PFSK-1 (cell line): ENCODE results near the gene EVI5L.

Experiments used
- FOXP2 ChIP-seq: optimal IDR thresholded peaks from 2 replicates; pipeline ENCODE3; 2011; ENCODE audit warnings: borderline replicate concordance, control low read depth, inconsistent platforms; ENCODE audit not compliant: insufficient read depth; ENCODE audit errors: extremely low read length, extremely low read depth
- POLR2AphosphoS5 ChIP-seq: IDR thresholded peaks from 2 replicates; pipeline ENCODE4 v1.6.1; 2012; ENCODE audit warnings: low read depth, mild to moderate bottlenecking, control low read depth, low read length, moderate library complexity
- SIN3A ChIP-seq: IDR thresholded peaks from 2 replicates; pipeline ENCODE4 v1.6.1; 2012; ENCODE audit warnings: mild to moderate bottlenecking, low read length, moderate library complexity, borderline replicate concordance; ENCODE audit not compliant: insufficient read depth
- TAF1 ChIP-seq: IDR thresholded peaks from 2 replicates; pipeline ENCODE4 v1.6.1; 2012; ENCODE audit warnings: low read length, control low read depth, borderline replicate concordance; ENCODE audit not compliant: insufficient read depth
- TF ChIP-seq, protein P1 (sequence below), 2 experiments: IDR thresholded peaks; 2 replicates each; pipeline versions ENCODE4 v1.6.1 to v1.8.0; 2011 to 2012; ENCODE audit warnings: low read depth in 2 of 2, low read length in 2 of 2, control low read depth in 1 of 2, inconsistent platforms in 1 of 2, mild to moderate bottlenecking in 1 of 2, moderate library complexity in 1 of 2; ENCODE audit not compliant: insufficient read depth in 1 of 2

EVI5L gene

DNA sequence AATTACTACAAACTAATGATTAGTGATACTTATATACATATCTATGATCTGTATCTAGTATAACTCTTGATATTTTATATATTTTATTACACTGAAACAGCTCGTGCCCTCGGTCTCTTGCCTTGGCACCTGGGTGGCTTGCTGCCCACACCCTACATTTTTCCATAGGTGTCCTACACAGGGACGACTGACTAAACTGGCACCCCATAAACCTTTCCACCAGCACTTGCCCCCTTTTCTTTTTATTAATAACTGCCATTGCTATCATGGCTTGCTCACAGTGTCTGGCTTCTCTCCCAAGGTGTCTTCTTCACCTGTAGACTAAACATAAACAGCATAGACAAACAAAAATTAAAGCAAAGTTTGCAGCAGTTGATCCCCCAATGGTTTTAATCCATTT lies 36.5 kb upstream of the EVI5L start:
- TF ChIP-seq FOXP2 (no peak), POLR2AphosphoS5 (no peak), SIN3A (no peak), TAF1 (no peak)
- TF ChIP-seq, protein P1, sequence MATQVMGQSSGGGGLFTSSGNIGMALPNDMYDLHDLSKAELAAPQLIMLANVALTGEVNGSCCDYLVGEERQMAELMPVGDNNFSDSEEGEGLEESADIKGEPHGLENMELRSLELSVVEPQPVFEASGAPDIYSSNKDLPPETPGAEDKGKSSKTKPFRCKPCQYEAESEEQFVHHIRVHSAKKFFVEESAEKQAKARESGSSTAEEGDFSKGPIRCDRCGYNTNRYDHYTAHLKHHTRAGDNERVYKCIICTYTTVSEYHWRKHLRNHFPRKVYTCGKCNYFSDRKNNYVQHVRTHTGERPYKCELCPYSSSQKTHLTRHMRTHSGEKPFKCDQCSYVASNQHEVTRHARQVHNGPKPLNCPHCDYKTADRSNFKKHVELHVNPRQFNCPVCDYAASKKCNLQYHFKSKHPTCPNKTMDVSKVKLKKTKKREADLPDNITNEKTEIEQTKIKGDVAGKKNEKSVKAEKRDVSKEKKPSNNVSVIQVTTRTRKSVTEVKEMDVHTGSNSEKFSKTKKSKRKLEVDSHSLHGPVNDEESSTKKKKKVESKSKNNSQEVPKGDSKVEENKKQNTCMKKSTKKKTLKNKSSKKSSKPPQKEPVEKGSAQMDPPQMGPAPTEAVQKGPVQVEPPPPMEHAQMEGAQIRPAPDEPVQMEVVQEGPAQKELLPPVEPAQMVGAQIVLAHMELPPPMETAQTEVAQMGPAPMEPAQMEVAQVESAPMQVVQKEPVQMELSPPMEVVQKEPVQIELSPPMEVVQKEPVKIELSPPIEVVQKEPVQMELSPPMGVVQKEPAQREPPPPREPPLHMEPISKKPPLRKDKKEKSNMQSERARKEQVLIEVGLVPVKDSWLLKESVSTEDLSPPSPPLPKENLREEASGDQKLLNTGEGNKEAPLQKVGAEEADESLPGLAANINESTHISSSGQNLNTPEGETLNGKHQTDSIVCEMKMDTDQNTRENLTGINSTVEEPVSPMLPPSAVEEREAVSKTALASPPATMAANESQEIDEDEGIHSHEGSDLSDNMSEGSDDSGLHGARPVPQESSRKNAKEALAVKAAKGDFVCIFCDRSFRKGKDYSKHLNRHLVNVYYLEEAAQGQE (IDR thresholded peaks at IDR 0.05; ENCODE audit: insufficient read depth in 1 of 2, low read depth in 2 of 2, low read length in 2 of 2) = no peak

DNA sequence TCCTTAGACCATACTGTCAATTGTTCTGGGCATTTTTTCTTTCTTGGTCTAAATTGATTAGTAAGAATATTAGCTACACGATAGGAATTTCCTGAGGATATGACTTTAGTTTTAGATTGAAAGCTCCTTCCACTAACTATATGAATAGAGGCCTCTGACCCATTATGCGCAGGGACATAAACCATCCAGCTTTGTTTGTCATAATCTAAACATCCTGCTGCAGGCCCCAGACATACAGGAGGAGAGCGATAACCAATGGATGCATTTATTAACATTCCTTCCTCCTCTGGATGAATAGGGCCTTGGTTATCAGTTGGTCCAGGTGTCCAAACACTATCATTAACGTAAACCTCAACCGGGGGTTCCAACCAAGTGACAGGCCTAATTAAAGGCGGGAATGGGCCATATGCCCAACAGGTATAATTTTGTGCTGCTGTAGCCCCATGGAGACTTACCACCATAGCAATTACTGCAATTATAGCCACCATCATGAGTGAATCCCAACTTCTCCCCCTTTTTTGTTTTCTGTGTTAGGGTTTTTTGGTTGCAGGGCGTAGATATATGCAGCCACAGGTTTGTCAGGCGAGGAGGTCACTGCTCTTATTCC lies 34.4 kb upstream of the EVI5L start:
- TF ChIP-seq FOXP2 = no peak
- TF ChIP-seq POLR2AphosphoS5 = no peak
- TF ChIP-seq SIN3A = no peak
- TF ChIP-seq, protein P1 (IDR thresholded peaks at IDR 0.05; ENCODE audit: insufficient read depth in 1 of 2, low read depth in 2 of 2, low read length in 2 of 2) = no peak
- no peak for TF ChIP-seq TAF1

DNA sequence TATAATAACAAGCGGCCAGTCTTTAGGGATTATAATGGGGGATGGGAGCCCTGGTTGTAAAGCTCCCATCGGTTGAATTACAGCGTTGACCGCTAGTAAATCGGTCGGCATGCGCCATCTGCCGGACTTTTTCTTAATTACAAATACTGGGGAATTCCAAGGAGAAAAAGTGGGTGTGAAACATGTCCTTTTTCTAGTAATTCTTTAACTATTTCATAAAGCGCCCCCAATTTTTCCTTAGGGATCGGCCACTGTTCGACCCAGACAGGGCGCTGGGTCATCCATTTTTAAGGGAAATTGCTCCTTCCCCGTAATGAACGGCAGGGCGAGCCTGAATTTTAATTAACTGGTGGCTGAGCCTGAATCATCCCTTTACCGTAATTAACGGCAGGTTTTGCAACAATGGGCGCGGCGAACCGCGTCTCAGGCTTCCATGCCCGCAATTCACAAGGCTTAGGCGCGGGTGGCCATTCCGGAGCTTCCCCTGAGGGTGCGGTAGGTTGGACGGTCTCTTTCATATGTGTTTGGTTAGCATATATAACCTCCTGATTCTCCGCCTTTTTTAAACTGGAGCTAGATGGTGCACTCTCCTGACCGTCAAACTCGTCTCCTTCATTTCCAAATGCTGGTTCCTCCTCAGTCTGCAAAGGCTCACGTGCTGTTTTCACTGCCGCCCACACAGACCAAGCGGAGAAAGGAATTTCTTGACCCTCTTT lies 30.2 kb upstream of the EVI5L start:
- TF ChIP-seq FOXP2 (no peak), TAF1 (no peak), SIN3A (0 out of 2 replicates have a peak, but pooled peaks have one; percentile 14)

DNA sequence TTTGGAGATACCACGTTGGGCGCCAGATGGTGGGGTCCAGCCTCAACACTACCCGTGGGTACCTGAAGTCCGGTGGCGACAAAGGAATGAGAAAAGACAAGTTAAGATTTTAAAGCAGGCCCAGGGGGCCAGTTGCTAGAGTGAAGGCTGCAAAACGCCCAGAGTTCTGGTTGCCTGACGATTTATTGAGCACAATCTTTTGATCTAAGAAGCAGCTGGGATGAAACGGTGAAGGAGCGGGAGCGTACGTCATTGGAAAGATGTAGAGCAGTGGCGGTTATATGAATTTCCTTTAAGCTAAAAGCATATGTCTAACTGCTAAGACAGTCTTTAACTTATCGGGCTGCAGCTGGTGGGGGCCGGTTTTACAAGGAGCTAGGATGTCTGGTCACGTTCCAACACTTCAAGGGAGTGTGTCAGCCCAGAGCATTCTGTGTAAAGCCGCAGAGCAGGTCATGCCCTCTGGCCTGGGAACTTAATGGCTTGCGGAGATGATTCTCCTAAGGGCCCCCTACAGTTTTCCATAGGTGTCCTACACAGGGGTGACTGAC lies 28.9 kb upstream of the EVI5L start:
- TF ChIP-seq TAF1 = no peak
- TF ChIP-seq FOXP2 = no peak
- TF ChIP-seq POLR2AphosphoS5 = no peak
- TF ChIP-seq, protein P1 (IDR thresholded peaks at IDR 0.05; ENCODE audit: insufficient read depth in 1 of 2, low read depth in 2 of 2, low read length in 2 of 2) = no peak
- no peak for TF ChIP-seq SIN3A

DNA sequence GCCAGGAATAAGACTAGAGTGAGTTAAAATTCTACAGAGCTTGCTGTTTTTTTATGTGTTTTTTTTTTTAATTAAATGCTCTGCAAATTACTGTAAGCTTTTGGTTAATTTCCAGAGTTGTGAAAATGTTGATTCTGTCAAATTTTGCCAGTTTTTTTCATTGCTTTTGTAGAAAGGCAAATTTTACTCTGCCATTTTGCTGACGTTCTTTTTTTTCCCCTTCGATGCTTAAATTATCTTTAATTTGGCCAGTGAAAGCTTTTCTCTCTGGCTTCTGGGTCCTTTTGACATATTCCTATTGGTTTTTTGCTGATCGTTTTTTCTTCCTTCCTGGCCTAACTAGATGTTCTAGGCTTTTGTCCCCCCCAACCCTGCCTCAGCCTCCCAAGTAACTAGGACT lies 23.8 kb upstream of the EVI5L start:
- TF ChIP-seq, protein P1 (IDR thresholded peaks at IDR 0.05; ENCODE audit: insufficient read depth in 1 of 2, low read depth in 2 of 2, low read length in 2 of 2) = no peak
- TF ChIP-seq POLR2AphosphoS5 (no peak), FOXP2 (no peak), SIN3A (no peak), TAF1 (no peak)
